ENCODE measurements around the gene AP3M1. TPM values are rescaled to one million over a fixed set of nuclear protein-coding genes. Genes with fewer than 3 reads are reported as not detected.

The AP3M1 gene
- total RNA-seq, 1 experiment from 2014 or later, result 68.3 TPM

DNA sequence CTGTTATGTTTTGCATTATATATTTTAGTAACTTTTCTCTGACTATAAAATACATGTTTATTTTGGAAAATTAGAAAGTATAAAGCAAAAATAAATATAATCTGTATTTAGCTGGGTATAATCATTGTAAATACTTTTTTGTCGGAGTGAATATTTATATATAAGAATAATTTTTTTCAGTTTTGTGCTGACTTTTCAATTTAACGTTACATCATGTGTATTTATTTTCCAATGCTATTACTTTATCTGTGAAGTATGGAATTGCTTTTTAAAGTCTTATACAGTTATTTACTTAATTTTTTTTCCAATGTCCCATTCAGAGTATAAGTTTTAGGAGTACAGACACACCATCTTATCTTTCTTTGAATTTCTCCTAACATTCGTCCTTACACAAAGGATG is 15.2 kb downstream of the AP3M1 start:
- peaks cover 59% of the 10 kb centered on the region for H3K36me3 ChIP-seq (ENCODE audit: insufficient read depth, low read length, poor library complexity, severe bottlenecking)
- ChIA-PET CTCF (no interaction called here), POLR2A (ENCODE audit: low non-redundant PET) (no interaction called here)
- no peak overlapping the region for H3K27ac ChIP-seq (ENCODE audit: low read depth, low read length, poor library complexity, severe bottlenecking)
- intact Hi-C loops (cut with micrococcal nuclease; ENCODE audit: unreplicated experiment), result no loop called here
- no peaks in the 10 kb centered on the region for H3K9me3 ChIP-seq (ENCODE audit: low read depth, low read length, poor library complexity, severe bottlenecking)
- no peaks in the 10 kb centered on the region for H3K4me1 ChIP-seq (ENCODE audit: insufficient read depth, low read length, poor library complexity, severe bottlenecking)
- no peak overlapping the region for H3K4me3 ChIP-seq (ENCODE audit: low read depth, low read length, poor library complexity, severe bottlenecking)
- TF ChIP-seq, protein P1, sequence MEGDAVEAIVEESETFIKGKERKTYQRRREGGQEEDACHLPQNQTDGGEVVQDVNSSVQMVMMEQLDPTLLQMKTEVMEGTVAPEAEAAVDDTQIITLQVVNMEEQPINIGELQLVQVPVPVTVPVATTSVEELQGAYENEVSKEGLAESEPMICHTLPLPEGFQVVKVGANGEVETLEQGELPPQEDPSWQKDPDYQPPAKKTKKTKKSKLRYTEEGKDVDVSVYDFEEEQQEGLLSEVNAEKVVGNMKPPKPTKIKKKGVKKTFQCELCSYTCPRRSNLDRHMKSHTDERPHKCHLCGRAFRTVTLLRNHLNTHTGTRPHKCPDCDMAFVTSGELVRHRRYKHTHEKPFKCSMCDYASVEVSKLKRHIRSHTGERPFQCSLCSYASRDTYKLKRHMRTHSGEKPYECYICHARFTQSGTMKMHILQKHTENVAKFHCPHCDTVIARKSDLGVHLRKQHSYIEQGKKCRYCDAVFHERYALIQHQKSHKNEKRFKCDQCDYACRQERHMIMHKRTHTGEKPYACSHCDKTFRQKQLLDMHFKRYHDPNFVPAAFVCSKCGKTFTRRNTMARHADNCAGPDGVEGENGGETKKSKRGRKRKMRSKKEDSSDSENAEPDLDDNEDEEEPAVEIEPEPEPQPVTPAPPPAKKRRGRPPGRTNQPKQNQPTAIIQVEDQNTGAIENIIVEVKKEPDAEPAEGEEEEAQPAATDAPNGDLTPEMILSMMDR (conservative IDR thresholded peaks at IDR 0.05; ENCODE audit: low read depth, low read length), result no peak
- no peak for TF ChIP-seq EZH2 (IDR thresholded peaks at IDR 0.05; ENCODE audit: borderline replicate concordance, low read depth, low read length, poor library complexity, severe bottlenecking)
- no TSS peak for BruUV-seq (replicated peaks)
- H3K27me3 ChIP-seq (replicated peaks; ENCODE audit: insufficient read depth, low read depth, low read length, poor library complexity), result no peaks in the 10 kb centered on the region
- no peak for DNase-seq (ENCODE audit: low spot score)

DNA sequence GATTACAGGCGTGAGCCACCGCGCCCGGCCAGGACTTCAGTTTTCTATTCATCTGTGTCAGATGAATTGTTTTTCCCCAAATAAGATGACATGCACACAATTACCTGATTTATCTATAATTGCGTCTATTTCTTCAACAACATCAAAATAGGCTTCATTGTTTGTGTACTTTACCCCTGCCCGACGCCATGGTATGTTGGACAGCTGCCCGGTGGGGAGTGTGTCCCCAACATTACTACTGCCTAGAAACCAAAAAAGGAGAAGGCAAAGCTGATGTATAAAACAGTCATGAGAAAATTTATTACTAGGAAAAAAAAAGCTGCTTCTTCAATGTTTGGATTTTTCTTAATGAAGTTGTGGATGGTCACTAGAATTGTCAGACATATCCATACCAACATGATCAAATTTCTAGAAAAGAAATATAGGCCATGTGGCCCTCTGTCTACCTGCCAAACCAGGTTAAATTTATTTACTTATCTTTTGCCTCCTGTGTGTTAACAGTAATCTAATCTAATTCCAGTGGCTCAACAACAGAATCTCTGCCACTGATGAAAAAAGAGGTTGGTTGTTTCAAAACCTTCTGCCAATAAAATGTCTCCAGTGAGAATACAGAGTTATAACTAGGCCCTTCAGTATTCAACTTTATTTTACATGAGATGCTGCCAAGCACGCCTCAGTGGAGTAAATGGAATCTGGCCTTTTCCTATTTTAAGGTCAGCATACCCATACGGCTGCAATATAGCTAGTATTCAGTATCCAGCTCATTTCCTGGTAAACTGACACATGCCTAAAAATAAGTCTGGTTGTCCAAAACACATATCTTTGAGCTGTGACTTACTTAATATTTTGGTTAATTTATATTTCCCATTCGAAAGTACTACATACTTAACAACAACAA is 16.5 kb downstream of the AP3M1 start:
- H3K27me3 ChIP-seq (replicated peaks; ENCODE audit: insufficient read depth, low read depth, low read length, poor library complexity), result no peaks in the 10 kb centered on the region
- peaks cover 70% of the 10 kb centered on the region for H3K36me3 ChIP-seq (ENCODE audit: insufficient read depth, low read length, poor library complexity, severe bottlenecking)
- no peaks in the 10 kb centered on the region for H3K9me3 ChIP-seq (ENCODE audit: low read depth, low read length, poor library complexity, severe bottlenecking)
- H3K4me3 ChIP-seq (ENCODE audit: low read depth, low read length, poor library complexity, severe bottlenecking), result no peak overlapping the region
- no peaks in the 10 kb centered on the region for H3K4me1 ChIP-seq (ENCODE audit: insufficient read depth, low read length, poor library complexity, severe bottlenecking)
- ChIA-PET POLR2A (ENCODE audit: low non-redundant PET) (no interaction called here), CTCF (no interaction called here)
- BruUV-seq (replicated peaks), result no TSS peak
- intact Hi-C loops (cut with micrococcal nuclease; ENCODE audit: unreplicated experiment), result no loop called here
- H3K27ac ChIP-seq (ENCODE audit: low read depth, low read length, poor library complexity, severe bottlenecking), result no peak overlapping the region
- DNase-seq (ENCODE audit: low spot score), result no peak
- TF ChIP-seq, protein P1 (conservative IDR thresholded peaks at IDR 0.05; ENCODE audit: low read depth, low read length), result no peak
- TF ChIP-seq EZH2 (IDR thresholded peaks at IDR 0.05; ENCODE audit: borderline replicate concordance, low read depth, low read length, poor library complexity, severe bottlenecking), result no peak

DNA sequence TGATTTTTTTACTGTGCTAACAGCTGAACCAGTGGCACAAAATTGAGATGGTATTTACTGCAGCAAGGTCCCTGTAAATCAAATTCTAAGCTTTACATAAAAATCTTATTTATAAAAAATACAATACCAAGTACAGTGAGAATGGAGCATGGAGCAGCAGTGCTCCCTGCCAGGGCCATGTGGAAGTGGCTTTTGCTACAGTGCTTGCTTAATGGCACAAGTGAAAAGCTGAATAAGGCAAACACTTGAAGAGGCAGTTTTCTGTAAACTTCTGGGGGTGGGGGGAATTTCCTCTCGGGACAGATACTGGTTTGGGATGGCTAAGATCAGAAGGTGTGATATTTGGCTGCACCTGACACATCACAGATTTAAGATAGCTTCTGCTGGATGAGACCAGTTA is 27.5 kb downstream of the AP3M1 start:
- intact Hi-C loops (cut with micrococcal nuclease; ENCODE audit: unreplicated experiment), result loop anchor here (10.0 kb wide), 2 partner anchors 112 to 1112 kb away; partner anchors contain the start of gene COMTD1
- TSS peak; percentile 31 for BruUV-seq (replicated peaks)
- Histone ChIP-seq H3K9me3 (ENCODE audit: low read depth, low read length, poor library complexity, severe bottlenecking) (no peaks in the 10 kb centered on the region), H3K27me3 (replicated peaks; ENCODE audit: insufficient read depth, low read depth, low read length, poor library complexity) (no peaks in the 10 kb centered on the region), H3K4me1 (ENCODE audit: insufficient read depth, low read length, poor library complexity, severe bottlenecking) (peaks cover 10% of the 10 kb centered on the region), H3K4me3 (ENCODE audit: low read depth, low read length, poor library complexity, severe bottlenecking) (no peak overlapping the region), H3K27ac (ENCODE audit: low read depth, low read length, poor library complexity, severe bottlenecking) (no peak overlapping the region), H3K36me3 (ENCODE audit: insufficient read depth, low read length, poor library complexity, severe bottlenecking) (peaks cover 95% of the 10 kb centered on the region)
- TF ChIP-seq EZH2 (IDR thresholded peaks at IDR 0.05; ENCODE audit: borderline replicate concordance, low read depth, low read length, poor library complexity, severe bottlenecking), result no peak
- TF ChIP-seq, protein P1 (conservative IDR thresholded peaks at IDR 0.05; ENCODE audit: low read depth, low read length), result no peak
- ChIA-PET POLR2A (ENCODE audit: low non-redundant PET) (no interaction called here), CTCF (interaction anchor here (1.8 kb wide), 1 partner anchor 237 kb away, joined by 5 read pairs; no protein-coding TSS in a partner anchor)
- no peak for DNase-seq (ENCODE audit: low spot score)

Data from A673 (cell line).